GM12865 (cell line): ENCODE data around the gene DAP3.
"Not testable (repeated sequence)": the region's sequence is repeated elsewhere in the genome, so short reads cannot be mapped to it uniquely, and the experiment has no call there.

Experiments used
- DNase-seq: peaks from one replicate; pipeline ENCODE4 v3.0.0; 2010; ENCODE audit warnings: low read depth
- H3K4me3 ChIP-seq: 2 replicates; pipeline ENCODE4 v1.5.1; 2011; ENCODE audit warnings: mild to moderate bottlenecking, low read depth, low read length, control low read depth
- CTCF ChIP-seq: IDR thresholded peaks from 2 replicates; pipeline ENCODE4 v1.5.1; 2011; ENCODE audit warnings: low read length, control low read depth, low read depth, inconsistent platforms; ENCODE audit not compliant: insufficient read depth; ENCODE audit errors: missing control alignments

Gene DAP3

GRCh38 chr1:155713075-155713474 is 24.2 kb downstream of the DAP3 start:
- no peak for DNase-seq
- no peak overlapping the region for H3K4me3 ChIP-seq
- TF ChIP-seq CTCF, result no peak

GRCh38 chr1:155715056-155715455 is 26.2 kb downstream of the DAP3 start:
- H3K4me3 ChIP-seq, DNase-seq: not testable (repeated sequence)

GRCh38 chr1:155715777-155716176 is 26.9 kb downstream of the DAP3 start:
- no peak for TF ChIP-seq CTCF
- H3K4me3 ChIP-seq, result no peak overlapping the region
- no peak for DNase-seq

- no peak for TF ChIP-seq CTCF
- peak; percentile 71 for DNase-seq
- H3K4me3 ChIP-seq, result no peak overlapping the region; the same call in 1 of the 2 replicates
These were observed 28.1 kb downstream of the DAP3 start for GRCh38 chr1:155717041-155717440.

GRCh38 chr1:155718524-155719115 is 29.7 kb downstream of the DAP3 start:
- DNase-seq, H3K4me3 ChIP-seq: not testable (repeated sequence)

- no peak for TF ChIP-seq CTCF
- DNase-seq, result no peak
These were observed 30.8 kb downstream of the DAP3 start for GRCh38 chr1:155719703-155720102.

GRCh38 chr1:155725142-155725541 is 36.3 kb downstream of the DAP3 start:
- H3K4me3 ChIP-seq, result no peak overlapping the region
- TF ChIP-seq CTCF, result no peak
- no peak for DNase-seq

More at GRCh38 chr1:155719703-155720102, 30.8 kb downstream of the DAP3 start:
- H3K4me3 ChIP-seq, result no peak overlapping the region

- peak; percentile 69 for TF ChIP-seq CTCF
- DNase-seq, result peak; percentile 44
- H3K4me3 ChIP-seq, result no peak overlapping the region
These were observed 40.4 kb downstream of the DAP3 start for GRCh38 chr1:155729031-155729898.
